Esophagus muscularis mucosa (tissue), 4 donors: ENCODE data around the gene TIMM8B. TPM values are rescaled to one million over a fixed set of nuclear protein-coding genes. Genes with fewer than 3 reads are reported as not detected.
A peak's percentile ranks its signal among the peaks of the same experiment; 100 is the strongest.

Experiments used
- DNase-seq: peaks from one replicate; pipeline ENCODE4 v3.0.0-alpha.2; 2017; ENCODE audit errors: extremely low spot score
- H3K27ac ChIP-seq, 4 donors: fragments of 200-600 bp; sonication (generic); replicated peaks in 1 of 4; 1 replicate in 3 of 4; 2 replicates in 1 of 4; pipeline ENCODE4 v1.5.1; 2016 to 2019; ENCODE audit warnings: mild to moderate bottlenecking in 1 of 4
- H3K27me3 ChIP-seq, 4 donors: fragments of 200-600 bp; sonication (generic); one replicate each; pipeline versions ENCODE4 v1.5.1 to v1.6.0; 2016 to 2019
- H3K36me3 ChIP-seq, 4 donors: fragments of 200-600 bp; sonication (generic); one replicate each; pipeline ENCODE4 v1.5.1; 2016 to 2019
- H3K4me1 ChIP-seq, 4 donors: fragments of 200-600 bp; sonication (generic); one replicate each; pipeline ENCODE4 v1.5.1; 2016 to 2019
- H3K4me3 ChIP-seq, 4 donors: fragments of 200-600 bp; sonication (generic); 1 replicate in 2 of 4; 2 replicates in 2 of 4; pipeline ENCODE4 v1.5.1; 2016 to 2019; ENCODE audit warnings: mild to moderate bottlenecking in 4 of 4, moderate library complexity in 1 of 4
- H3K9me3 ChIP-seq, 4 donors: fragments of 200-600 bp; sonication (generic); 1 replicate in 3 of 4; 2 replicates in 1 of 4; pipeline ENCODE4 v1.5.1; 2016 to 2019
- CTCF ChIP-seq, 3 experiments: fragments of 200-600 bp in 2 of 3; fragments of 450-650 bp in 1 of 3; sonication (generic) in 2 of 3; IDR thresholded peaks; one replicate each; pipeline ENCODE4 v1.5.1; 2017 to 2019; ENCODE audit warnings: antibody characterized with exemption in 3 of 3, mild to moderate bottlenecking in 2 of 3, moderate library complexity in 1 of 3
- EP300 ChIP-seq: sonication (generic); formaldehyde crosslinking; IDR thresholded peaks from one replicate; pipeline ENCODE4 v1.6.1; 2017; ENCODE audit warnings: antibody characterized with exemption
- POLR2A ChIP-seq: fragments of 450-650 bp; IDR thresholded peaks from one replicate; pipeline ENCODE4 v1.6.1; 2017; ENCODE audit warnings: antibody characterized with exemption, moderate library complexity, mild to moderate bottlenecking, low read depth
- POLR2AphosphoS5 ChIP-seq, 2 donors: sonication (generic); formaldehyde crosslinking; IDR thresholded peaks; one replicate each; pipeline ENCODE4 v1.6.1; 2017; ENCODE audit warnings: antibody characterized with exemption in 2 of 2
- WGBS: methylation state at CpG from one replicate; pipeline ENCODE4 v1.1.5; 2018; 5-methylcytosine and 5-hydroxymethylcytosine counted together
- intact Hi-C: fragments of 100-400 bp; cut with DNase I; formaldehyde crosslinking; loops from one replicate; pipeline ENCODE4 v1.15.1; 2023
- total RNA-seq, 4 donors: library from RNA; depleted of rRNA; stranded (reverse); fragments of >200 nt; gene quantifications; one replicate each; pipeline versions ENCODE4 v1.1.0 to v1.2.1, GENCODE V29; 2016

The TIMM8B gene
- total RNA-seq, 4 donors from 2014 or later: 27.8 to 57.7 (median 30.9) TPM

- 56% methylated on average over 2 of the region's 3 CpGs for WGBS
- H3K4me3 ChIP-seq: no peak overlapping the region
- H3K36me3 ChIP-seq: no peaks in the 10 kb centered on the region
- TF ChIP-seq CTCF (IDR thresholded peaks at IDR 0.05) (no peak), POLR2A (no peak), EP300 (no peak), POLR2AphosphoS5 (IDR thresholded peaks at IDR 0.05) (no peak)
- intact Hi-C loops: loop anchor here (5.0 kb wide), 1 partner anchor 39 kb away; the partner anchor contains the start of gene TEX12
- no peaks in the 10 kb centered on the region for H3K27me3 ChIP-seq
- DNase-seq: no peak
- H3K4me1 ChIP-seq: peaks cover 0 to 12% (median 11%) of the 10 kb centered on the region in 4 donors
- no peaks in the 10 kb centered on the region for H3K9me3 ChIP-seq
- peak overlapping the region in 1 of 4 donors; percentile 17 for H3K27ac ChIP-seq
These were observed 42.0 kb upstream of the TIMM8B start for GRCh38 chr11:112128483-112129121.

GRCh38 chr11:112127056-112127455, 40.5 kb upstream of the TIMM8B start:
- Histone ChIP-seq H3K36me3 (no peaks in the 10 kb centered on the region), H3K9me3 (no peaks in the 10 kb centered on the region), H3K27me3 (no peaks in the 10 kb centered on the region), H3K4me1 (peaks cover 0 to 12% (median 11%) of the 10 kb centered on the region in 4 donors), H3K4me3 (no peak overlapping the region), H3K27ac (no peak overlapping the region)
- WGBS: 98% methylated on average over 2 of the region's 2 CpGs
- DNase-seq: no peak
- TF ChIP-seq CTCF (IDR thresholded peaks at IDR 0.05) (no peak), EP300 (no peak), POLR2AphosphoS5 (IDR thresholded peaks at IDR 0.05) (no peak), POLR2A (no peak)
- intact Hi-C loops: loop anchor here (5.0 kb wide), 1 partner anchor 40 kb away; the partner anchor contains the start of gene TEX12

- intact Hi-C loops: no loop called here
- WGBS: 63% methylated on average over 4 of the region's 4 CpGs
- no peak for DNase-seq
- TF ChIP-seq CTCF (IDR thresholded peaks at IDR 0.05): no peak
- TF ChIP-seq POLR2AphosphoS5 (IDR thresholded peaks at IDR 0.05): no peak
- no peak for TF ChIP-seq EP300
- no peak for TF ChIP-seq POLR2A
- H3K4me3 ChIP-seq: no peak overlapping the region
- H3K27ac ChIP-seq: no peak overlapping the region
- no peaks in the 10 kb centered on the region for H3K9me3 ChIP-seq
- H3K27me3 ChIP-seq: no peaks in the 10 kb centered on the region
- H3K4me1 ChIP-seq: peaks cover 0 to under 1% (median 0%) of the 10 kb centered on the region in 4 donors
- H3K36me3 ChIP-seq: peaks cover 0 to 7% (median 0%) of the 10 kb centered on the region in 4 donors
These were observed 36.6 kb upstream of the TIMM8B start for GRCh38 chr11:112123129-112123528.

- no peak for TF ChIP-seq POLR2A
- no peak for TF ChIP-seq CTCF (IDR thresholded peaks at IDR 0.05)
- TF ChIP-seq POLR2AphosphoS5 (IDR thresholded peaks at IDR 0.05): no peak
- no peak for TF ChIP-seq EP300
- intact Hi-C loops: no loop called here
- Histone ChIP-seq H3K36me3 (peaks cover 0 to 7% (median 0%) of the 10 kb centered on the region in 4 donors), H3K27me3 (no peaks in the 10 kb centered on the region), H3K4me3 (no peak overlapping the region), H3K4me1 (no peaks in the 10 kb centered on the region), H3K27ac (no peak overlapping the region), H3K9me3 (no peaks in the 10 kb centered on the region)
- WGBS: 97% methylated on average over 5 of the region's 5 CpGs
- DNase-seq: no peak
These were observed 35.5 kb upstream of the TIMM8B start for GRCh38 chr11:112121981-112122615.
